Spleen (tissue), 7 donors: ENCODE data around the gene PRAMEF12.

Source experiments
- CTCF ChIP-seq, 11 experiments: fragments of 200-600 bp in 7 of 11; fragments of 450-650 bp in 4 of 11; sonication (generic) in 4 of 11; IDR thresholded peaks in 8 of 11; conservative IDR thresholded peaks in 3 of 11; 1 replicate in 7 of 11; 2 replicates in 4 of 11; pipeline versions ENCODE4 v1.4.0 to v1.8.0; 2016 to 2021; ENCODE audit warnings: antibody characterized with exemption in 11 of 11, inconsistent platforms in 4 of 11, mild to moderate bottlenecking in 1 of 11
- POLR2A ChIP-seq, 3 donors: fragments of 450-650 bp; IDR thresholded peaks; one replicate each; pipeline ENCODE4 v1.5.1; 2017; ENCODE audit warnings: antibody characterized with exemption in 3 of 3, mild to moderate bottlenecking in 1 of 3
- POLR2AphosphoS5 ChIP-seq, 3 donors: sonication (generic); formaldehyde crosslinking; IDR thresholded peaks; one replicate each; pipeline ENCODE4 v1.5.1; 2017; ENCODE audit warnings: antibody characterized with exemption in 3 of 3
- donor health status: DM: no; HTN: no; CAD: no; lungs with moderate emphysema.
- donor health status: DM: no; HTN: no; CAD: no.
- donor health status: DM: no; HTN: no; CAD: no.

GRCh38 chr1:12738934-12739333, 34.6 kb upstream of the PRAMEF12 start:
- TF ChIP-seq POLR2A (IDR thresholded peaks at IDR 0.05) (no peak), CTCF (IDR thresholded peaks at IDR 0.05 in 8 of 11, conservative IDR thresholded peaks at IDR 0.05 in 3 of 11) (no peak), POLR2AphosphoS5 (IDR thresholded peaks at IDR 0.05) (no peak)
